GM18511 (cell line): ENCODE measurements around the gene ASF1B.

Experiments used
- ATAC-seq: cut with Tn5 transposase; IDR thresholded peaks from one replicate; pipeline ENCODE4 v1.9.1; 2021; ENCODE audit warnings: mild to moderate bottlenecking, moderate library complexity; ENCODE audit not compliant: unreplicated experiment

The ASF1B gene

GRCh38 chr19:14138576-14139265 lies 2.3 kb upstream of the ASF1B start:
- ATAC-seq: no peak

- ATAC-seq: no peak
Measured at GRCh38 chr19:14135985-14136508, 342 bp downstream of the ASF1B start.

GRCh38 chr19:14135355-14135754 lies 1.0 kb downstream of the ASF1B start:
- no peak for ATAC-seq

GRCh38 chr19:14127929-14128509 lies 8.4 kb downstream of the ASF1B start:
- no peak for ATAC-seq

- no peak for ATAC-seq
Measured at GRCh38 chr19:14127176-14127575, 9.2 kb downstream of the ASF1B start.

- no peak for ATAC-seq
Measured at GRCh38 chr19:14122924-14123323, 13.5 kb downstream of the ASF1B start.

- ATAC-seq: no peak
Measured at GRCh38 chr19:14120497-14120780, 15.9 kb downstream of the ASF1B start.

- ATAC-seq: no peak
Measured at GRCh38 chr19:14119644-14120496, 16.5 kb downstream of the ASF1B start.

GRCh38 chr19:14119146-14119545 lies 17.2 kb downstream of the ASF1B start:
- no peak for ATAC-seq

GRCh38 chr19:14118165-14119051 lies 18.0 kb downstream of the ASF1B start:
- ATAC-seq: no peak

DNA sequence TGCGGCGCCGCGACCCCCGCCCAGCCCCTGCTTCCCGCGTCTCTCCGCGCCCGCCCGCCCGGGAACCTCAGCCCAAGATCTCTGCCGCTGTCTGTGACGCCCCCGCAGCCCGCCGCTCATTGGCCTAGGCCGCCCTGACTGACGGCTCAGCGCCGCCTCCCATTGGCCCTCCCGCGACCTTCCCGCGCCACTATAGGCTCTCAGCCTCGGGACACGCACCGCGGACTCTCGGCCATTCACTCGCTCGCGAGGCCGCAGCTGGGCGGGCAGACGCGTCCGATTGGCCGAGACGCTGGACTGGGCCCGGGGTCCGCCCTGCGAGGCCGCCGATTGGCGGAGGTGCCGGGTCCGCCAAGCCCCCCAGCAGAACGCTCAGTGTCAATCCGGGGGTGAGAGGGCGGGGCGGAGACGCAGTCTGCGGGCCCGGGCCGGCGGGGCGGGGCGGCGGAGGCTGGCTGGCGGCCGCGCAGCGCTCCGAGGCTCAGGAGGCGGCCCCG lies 18.7 kb downstream of the ASF1B start, which contains the start of gene PRKACA:
Gene PRKACA, minus strand, starts transcription at position 95 of the 497 bp plus-strand sequence. CDS start 215 bp downstream, outside the sequence.
- ATAC-seq: peak; percentile 92

GRCh38 chr19:14116918-14117578 lies 19.3 kb downstream of the ASF1B start:
- ATAC-seq: peak; percentile 12

DNA sequence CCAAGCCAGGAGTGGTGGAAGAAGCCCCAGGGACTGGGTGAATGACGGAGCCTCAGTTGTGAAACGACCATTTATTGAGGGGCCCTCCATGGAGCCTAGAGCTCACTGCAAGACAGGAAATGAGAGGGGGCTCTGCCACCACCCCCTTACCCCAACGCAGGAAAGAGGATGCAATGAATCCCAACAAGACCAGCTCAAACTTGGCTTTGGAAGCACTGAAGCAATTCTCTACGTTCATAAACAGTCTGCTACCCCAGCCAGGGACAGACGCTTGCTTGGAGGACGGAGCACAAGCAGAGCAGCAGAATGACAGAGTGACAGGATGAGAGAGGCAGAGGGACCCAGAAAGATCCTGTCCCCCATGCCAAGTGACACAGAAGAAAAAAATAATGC lies 19.9 kb downstream of the ASF1B start:
- ATAC-seq: no peak

- ATAC-seq: no peak
Measured at GRCh38 chr19:14115756-14116155, 20.6 kb downstream of the ASF1B start.

DNA sequence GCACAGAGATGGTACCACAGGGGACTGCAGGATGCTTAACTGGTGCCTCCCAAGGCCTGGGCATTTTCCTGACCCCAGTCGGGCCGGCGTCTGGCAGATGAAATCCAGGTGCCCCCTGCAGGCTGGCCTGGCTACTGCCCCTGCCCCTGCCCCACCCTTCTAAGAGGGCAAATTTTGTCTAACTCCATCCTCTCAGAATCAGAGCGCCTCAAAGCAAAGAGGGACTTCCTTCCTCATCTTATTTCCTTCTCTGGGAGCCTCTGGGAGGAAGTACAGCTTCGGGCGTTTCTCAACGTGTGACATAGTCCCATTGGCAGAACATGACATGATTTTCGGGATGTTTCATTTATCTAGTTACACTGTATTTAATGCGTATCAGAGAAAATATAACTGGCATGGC lies 21.5 kb downstream of the ASF1B start:
- no peak for ATAC-seq

GRCh38 chr19:14114439-14114838 lies 21.9 kb downstream of the ASF1B start:
- ATAC-seq: no peak

- ATAC-seq: no peak
Measured at GRCh38 chr19:14113762-14114414, 22.5 kb downstream of the ASF1B start.

- ATAC-seq: no peak
Measured at GRCh38 chr19:14112809-14113385, 23.5 kb downstream of the ASF1B start.
